Measurements from ENCODE around the gene CFAP251. TPM values are rescaled to one million over a fixed set of nuclear protein-coding genes. Genes with fewer than 3 reads are reported as not detected.

CFAP251 gene
- total RNA-seq, 1 experiment from 2014 or later: 0.81 TPM

DNA sequence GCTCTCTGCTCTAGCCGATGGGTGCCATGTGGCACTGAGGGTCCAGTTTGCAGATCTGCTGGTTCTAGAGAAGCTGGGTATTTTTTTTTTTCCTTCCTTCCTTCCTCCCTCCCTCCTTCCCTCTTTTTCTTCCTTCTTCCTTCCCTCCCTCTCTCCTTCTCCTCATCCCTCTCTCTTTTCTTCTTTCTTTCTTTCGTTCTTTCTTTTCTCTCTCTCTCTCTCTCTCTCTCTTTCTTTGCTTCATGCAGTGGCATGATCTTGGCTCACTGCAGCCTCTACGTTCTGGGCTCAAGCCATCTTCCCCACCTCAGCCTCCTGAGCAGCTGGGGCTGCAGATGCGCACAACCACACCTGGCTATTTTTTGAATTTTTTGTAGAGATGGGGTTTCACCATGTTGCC is 100.5 kb downstream of the CFAP251 start:
- Histone ChIP-seq H3K56ac (ENCODE audit: insufficient read length, low read depth, low read length) (no peak overlapping the region), H3K4ac (ENCODE audit: low read depth, low read length) (no peak overlapping the region), H3K14ac (ENCODE audit: insufficient read depth, low read length) (no peak overlapping the region), H3K4me2 (ENCODE audit: insufficient read depth, insufficient read length, low read length) (no peak overlapping the region), H3K79me2 (ENCODE audit: insufficient read depth, low read length) (no peaks in the 10 kb centered on the region), H3K27me3 (ENCODE audit: insufficient read depth, low read length) (peaks cover 2% of the 10 kb centered on the region; the same call in 1 of the 2 replicates), H3K9ac (ENCODE audit: extremely low read depth, insufficient read length, low read length) (no peak overlapping the region), H4K91ac (ENCODE audit: insufficient read length, low read depth, low read length) (no peak overlapping the region), H3K23me2 (ENCODE audit: insufficient read length, low read depth, low read length, poor library complexity, severe bottlenecking) (peaks cover 14% of the 10 kb centered on the region), H4K20me1 (ENCODE audit: control insufficient read depth, insufficient read depth, insufficient read length) (no peaks in the 10 kb centered on the region), H2BK12ac (ENCODE audit: insufficient read length, low read depth, low read length) (no peak overlapping the region), H4K8ac (replicated peaks; ENCODE audit: insufficient read length, low read depth, low read length) (no peak overlapping the region), H3K23ac (ENCODE audit: insufficient read length, low read depth, low read length) (no peak overlapping the region), H3T11ph (ENCODE audit: low read length) (no peak overlapping the region), H3K9me3 (ENCODE audit: control insufficient read depth, low read depth, low read length) (no peaks in the 10 kb centered on the region), H3K18ac (ENCODE audit: insufficient read length, low read depth, low read length) (no peak overlapping the region), H2BK15ac (ENCODE audit: low read depth, low read length) (no peak overlapping the region), H2AFZ (ENCODE audit: low read length) (no peak overlapping the region), H3K79me1 (ENCODE audit: insufficient read depth, low read depth, low read length, poor library complexity, severe bottlenecking) (no peaks in the 10 kb centered on the region), H2BK5ac (ENCODE audit: insufficient read length, low read length) (no peak overlapping the region), H3K4me1 (ENCODE audit: insufficient read depth, low read length) (no peaks in the 10 kb centered on the region), H2BK120ac (ENCODE audit: low read depth, low read length, poor library complexity, severe bottlenecking) (no peak overlapping the region), H2BK20ac (ENCODE audit: low read depth, low read length, poor library complexity, severe bottlenecking) (no peak overlapping the region), H2AK5ac (ENCODE audit: insufficient read length, low read length) (no peak overlapping the region), H3K27ac (ENCODE audit: insufficient read length, low read depth, low read length) (no peak overlapping the region), H4K5ac (ENCODE audit: insufficient read length, low read depth, low read length) (no peak overlapping the region)
- Mint-ChIP-seq H3K36me3 (ENCODE audit: insufficient read depth in 1 of 3, low read depth in 3 of 3) (peaks cover 0 to 3% (median 0%) of the 10 kb centered on the region in 3 experiments; a peak in 3 of 7 replicates), H3K9me3 (peaks cover 2 to 3% of the 10 kb centered on the region in 2 experiments; a peak in 4 of 5 replicates), H3K27me3 (ENCODE audit: low read depth) (peaks cover 33% of the 10 kb centered on the region), H3K4me3 (no peak overlapping the region; a peak in 1 of 5 replicates), H3K4me1 (peaks cover 13 to 15% of the 10 kb centered on the region in 2 experiments), H3K27ac (no peak overlapping the region)
- no peak for DNase-seq
- TF ChIP-seq, protein P1, sequence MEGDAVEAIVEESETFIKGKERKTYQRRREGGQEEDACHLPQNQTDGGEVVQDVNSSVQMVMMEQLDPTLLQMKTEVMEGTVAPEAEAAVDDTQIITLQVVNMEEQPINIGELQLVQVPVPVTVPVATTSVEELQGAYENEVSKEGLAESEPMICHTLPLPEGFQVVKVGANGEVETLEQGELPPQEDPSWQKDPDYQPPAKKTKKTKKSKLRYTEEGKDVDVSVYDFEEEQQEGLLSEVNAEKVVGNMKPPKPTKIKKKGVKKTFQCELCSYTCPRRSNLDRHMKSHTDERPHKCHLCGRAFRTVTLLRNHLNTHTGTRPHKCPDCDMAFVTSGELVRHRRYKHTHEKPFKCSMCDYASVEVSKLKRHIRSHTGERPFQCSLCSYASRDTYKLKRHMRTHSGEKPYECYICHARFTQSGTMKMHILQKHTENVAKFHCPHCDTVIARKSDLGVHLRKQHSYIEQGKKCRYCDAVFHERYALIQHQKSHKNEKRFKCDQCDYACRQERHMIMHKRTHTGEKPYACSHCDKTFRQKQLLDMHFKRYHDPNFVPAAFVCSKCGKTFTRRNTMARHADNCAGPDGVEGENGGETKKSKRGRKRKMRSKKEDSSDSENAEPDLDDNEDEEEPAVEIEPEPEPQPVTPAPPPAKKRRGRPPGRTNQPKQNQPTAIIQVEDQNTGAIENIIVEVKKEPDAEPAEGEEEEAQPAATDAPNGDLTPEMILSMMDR (conservative IDR thresholded peaks at IDR 0.05): no peak
- WGBS (ENCODE audit: extremely low coverage, insufficient read length, low lambda C conversion rate): no CpG with 5 or more reads among the region's 4 CpGs

Measured in H9 (cell line).